Astrocyte of the hippocampus (primary cell): ENCODE results near the gene ANGPTL2.
"Not testable (repeated sequence)": the region's sequence is repeated elsewhere in the genome, so short reads cannot be mapped to it uniquely, and the experiment has no call there.

Experiments
- DNase-seq: peaks from one replicate; pipeline ENCODE4 v3.0.0; 2011; ENCODE audit warnings: low read depth, low spot score

ANGPTL2 gene

DNA sequence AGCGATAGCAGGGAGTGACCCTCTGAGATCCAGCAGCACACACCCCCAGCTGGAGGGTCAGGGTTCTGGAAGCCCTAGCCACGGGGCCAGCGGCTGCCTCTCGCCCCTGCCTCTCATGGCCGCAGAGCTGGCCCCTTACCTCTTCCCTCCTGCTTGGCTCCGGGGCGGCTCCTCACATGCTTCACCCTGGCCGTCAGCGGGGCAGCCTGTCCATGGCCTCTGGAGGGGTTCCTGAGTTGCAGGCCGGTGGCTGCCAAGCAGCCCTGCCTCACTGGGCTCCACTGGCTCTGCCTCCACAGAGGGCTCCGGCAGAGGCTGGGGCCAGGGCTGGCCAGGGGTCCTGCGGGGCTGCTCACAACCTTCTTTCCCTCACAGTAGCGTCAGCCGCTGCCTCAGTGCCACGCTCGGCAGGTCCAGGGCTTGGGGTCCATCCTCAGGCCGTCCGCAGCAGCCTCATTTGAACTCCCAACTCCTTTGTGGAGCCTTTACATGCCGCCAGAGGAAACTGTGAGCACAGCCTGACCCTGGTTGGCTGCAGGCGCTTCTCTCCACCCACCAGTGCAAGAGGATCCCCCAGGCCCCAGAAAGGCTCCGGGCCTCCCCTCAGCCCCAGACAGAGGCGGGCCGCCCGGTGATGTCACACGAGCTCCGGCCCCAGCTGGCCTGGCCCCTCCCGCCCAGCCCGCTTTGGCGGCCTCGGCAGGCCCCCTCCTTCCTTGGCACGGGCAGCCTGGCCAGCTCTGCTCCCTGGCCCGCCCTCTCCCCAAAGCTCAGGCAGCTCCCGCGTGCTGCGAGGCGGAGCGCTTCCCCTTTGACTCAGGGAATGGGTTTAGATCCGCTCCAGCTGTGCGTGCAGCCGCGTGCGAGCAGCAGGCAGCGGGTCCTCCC is at the start of gene ANGPTL2:
TSS of gene ANGPTL2 (minus strand) at position 460 of the 888 bp plus-strand sequence. CDS start 13,904 bp downstream, outside the sequence.
- peak; percentile 95 for DNase-seq

DNA sequence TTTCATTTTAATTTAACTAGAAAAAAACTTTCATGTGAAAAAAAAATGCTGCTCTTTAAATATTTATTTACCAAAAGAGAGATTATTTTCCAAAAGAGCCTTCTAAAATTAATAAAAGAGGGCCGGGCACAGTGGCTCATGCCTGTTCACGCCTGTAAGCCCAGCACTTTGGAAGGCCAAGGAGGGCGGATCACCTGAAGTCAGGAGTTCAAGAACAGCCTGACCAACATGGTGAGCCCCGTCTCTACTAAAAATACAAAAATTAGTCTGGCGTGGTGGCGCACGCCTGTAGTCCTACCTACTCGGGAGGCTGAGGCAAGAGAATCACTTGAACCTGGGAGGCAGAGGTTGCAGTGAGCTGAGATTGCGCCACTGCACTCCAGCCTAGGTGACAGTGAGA is 48.9 kb upstream of the ANGPTL2 start:
- not testable (repeated sequence) for DNase-seq

DNA sequence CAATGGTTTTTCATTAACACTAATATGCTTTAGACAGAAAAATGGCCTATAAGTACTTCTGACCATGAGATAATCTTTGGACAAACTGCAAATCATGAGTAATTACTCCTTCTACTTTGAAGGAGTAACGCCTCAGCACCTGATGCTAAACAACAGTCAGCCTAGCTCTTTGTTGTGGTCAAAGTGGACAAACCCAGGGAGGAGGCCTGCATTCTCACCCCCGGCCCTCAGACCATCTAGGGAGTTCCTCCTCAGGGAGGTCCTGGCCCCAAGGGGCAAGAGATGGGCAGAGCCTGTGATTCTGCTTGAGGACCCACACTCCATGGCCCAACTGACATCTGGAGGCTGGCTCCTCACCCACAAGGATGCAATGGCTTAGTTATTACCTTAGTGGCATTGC is 48.2 kb upstream of the ANGPTL2 start:
- no peak for DNase-seq

GRCh38 chr9:127170103-127170502 is 47.7 kb upstream of the ANGPTL2 start:
- no peak for DNase-seq

- no peak for DNase-seq
These were observed 47.1 kb upstream of the ANGPTL2 start for GRCh38 chr9:127169575-127169883.

DNA sequence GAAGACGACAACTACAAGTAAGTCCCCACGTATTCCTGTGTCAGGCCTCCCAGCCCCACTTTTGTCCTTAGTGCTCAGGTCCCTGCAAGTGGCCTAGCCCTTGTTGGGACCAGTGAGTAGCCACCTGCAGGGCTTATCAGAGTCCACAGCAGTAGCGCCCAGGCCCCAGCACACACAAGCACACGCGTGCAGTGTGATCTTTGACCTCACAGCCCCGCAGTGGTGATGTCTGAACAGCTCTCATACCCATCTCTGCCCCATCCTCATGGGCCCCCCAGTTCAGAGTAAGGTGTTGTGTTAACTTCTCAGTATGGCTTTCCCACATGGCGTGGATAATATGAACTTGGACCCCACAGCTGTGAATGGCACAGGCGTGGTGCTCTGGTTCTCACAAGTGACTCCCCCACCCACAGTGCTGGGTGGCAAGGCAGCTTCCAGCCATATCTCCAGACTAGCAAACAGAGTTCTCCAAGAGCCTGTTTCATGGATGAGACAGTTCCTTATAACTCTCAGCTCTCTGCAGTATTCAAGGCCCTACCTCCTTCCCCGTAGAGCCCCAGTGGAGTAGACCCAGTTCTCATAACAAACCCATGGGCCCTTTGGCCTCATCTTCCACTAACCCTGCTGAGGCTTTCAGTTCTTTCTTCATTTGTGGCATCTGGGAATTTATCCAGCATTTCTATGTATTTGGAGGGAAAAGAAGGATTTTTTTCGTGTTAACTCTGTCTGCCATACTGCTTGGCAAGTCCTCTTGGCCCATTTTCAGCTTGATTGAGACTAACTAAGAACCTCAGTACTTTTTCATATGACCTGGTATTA is 46.5 kb upstream of the ANGPTL2 start:
- no peak for DNase-seq

- no peak for DNase-seq
These were observed 45.3 kb upstream of the ANGPTL2 start for GRCh38 chr9:127167560-127168326.

DNA sequence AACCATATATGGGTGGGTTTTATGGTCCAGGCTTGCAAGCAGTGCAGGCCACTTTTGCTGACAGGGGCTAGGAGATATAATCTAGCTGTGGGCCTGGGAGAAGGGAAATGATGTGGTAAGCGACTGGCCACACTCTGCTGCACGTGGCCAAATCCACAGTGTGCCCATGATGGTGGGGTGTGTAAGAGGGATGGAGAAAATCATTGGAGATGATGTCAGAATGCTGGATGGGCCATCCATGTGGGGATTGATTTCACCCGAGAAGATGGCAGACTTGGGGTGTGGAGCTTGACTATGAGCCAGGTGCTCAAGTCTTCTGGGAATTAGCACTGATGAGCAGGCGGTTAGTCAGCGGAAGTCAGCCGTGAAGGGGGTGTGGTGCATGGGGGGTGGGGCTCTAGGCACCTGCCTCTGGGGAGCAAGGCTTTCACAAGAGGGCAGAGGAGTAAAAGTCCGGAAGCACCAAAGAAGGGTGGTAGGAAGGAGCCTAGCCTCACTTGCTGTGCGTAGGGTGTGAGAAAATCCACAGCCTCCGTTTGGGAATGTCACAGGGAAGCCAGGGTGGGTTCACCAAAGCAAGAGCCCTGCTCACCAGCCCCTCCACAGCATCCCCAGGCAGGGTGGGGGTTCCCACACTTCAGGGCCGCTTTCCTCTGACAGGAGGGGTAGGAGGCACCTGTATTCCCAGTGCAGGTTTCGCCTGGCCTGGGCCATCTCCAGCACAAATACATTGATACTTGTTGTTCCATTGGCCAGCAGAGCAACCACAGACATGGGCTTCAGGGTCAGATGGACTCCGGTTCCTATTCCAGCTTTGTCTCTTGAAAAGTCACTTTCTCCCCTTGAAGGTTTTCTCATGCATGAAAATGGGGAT is 44.5 kb upstream of the ANGPTL2 start:
- DNase-seq = no peak

GRCh38 chr9:127166111-127166510 is 43.7 kb upstream of the ANGPTL2 start:
- DNase-seq = no peak

DNA sequence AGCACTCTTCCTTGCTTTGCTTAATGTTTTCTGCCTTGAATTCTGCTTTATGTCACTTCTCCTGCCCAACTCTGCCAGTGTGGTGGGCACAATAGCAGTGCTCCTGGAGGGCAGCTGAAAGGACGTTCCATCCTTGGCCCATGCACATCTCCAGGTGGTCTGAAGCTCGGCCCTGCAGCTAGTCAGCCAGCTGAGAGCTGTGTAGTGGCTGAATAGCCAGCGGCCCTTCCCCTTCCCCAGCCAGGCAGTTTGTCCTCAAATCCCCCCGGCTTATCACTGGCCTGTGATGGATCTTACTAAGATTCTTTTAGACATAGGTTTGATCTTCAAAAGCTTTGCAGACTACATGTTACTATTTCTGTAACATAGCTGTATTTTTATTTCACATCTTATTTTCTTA is 42.7 kb upstream of the ANGPTL2 start:
- DNase-seq = no peak

DNA sequence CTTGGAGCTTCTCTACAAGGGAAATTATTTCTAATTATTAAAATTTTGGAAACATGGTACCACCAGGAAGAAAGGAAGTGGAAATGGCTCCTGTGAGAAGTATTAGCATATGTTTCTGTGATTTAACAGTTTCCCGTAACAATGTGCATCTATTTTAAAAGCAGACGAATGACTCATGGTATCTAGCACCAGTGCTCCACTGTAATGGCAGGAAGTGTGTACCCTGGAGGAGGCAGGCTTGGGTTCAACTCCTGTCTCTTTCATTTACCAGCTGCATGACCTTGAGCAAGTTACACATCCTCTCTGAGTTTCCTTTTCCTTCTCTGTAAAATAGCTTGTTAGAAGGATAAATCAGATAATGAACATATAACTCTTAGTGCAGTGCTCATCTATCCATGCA is 41.0 kb upstream of the ANGPTL2 start:
- peak; percentile 45 for DNase-seq

DNA sequence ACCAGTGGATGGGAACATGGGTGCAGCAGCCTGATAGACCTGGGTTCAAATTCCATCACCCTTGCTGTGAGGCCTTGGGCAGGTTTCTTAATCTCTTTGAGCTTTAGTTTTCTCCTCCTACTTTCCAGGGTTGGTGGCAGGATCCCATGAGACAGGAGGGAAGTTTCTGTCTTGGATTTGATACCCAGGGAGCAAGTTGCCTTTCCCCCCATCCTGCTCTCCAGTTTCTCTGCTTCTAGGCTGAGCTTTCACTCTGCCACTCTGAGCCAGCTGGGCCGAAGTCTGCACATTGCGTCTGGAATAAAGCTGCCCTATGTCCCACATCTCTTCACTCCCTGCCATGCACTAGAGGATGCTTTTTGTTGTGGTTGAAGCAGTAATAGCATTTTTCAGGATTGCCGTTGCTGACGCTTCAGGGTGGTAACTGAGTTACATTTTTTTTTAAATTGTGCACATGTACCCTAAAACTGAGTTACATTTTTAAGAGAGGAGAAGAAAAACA is 40.5 kb upstream of the ANGPTL2 start:
- DNase-seq = no peak

- DNase-seq = no peak
These were observed 39.8 kb upstream of the ANGPTL2 start for GRCh38 chr9:127162046-127162863.

GRCh38 chr9:127161081-127161624 is 38.7 kb upstream of the ANGPTL2 start:
- no peak for DNase-seq

GRCh38 chr9:127159949-127160610 is 37.6 kb upstream of the ANGPTL2 start:
- peak; percentile 21 for DNase-seq

DNA sequence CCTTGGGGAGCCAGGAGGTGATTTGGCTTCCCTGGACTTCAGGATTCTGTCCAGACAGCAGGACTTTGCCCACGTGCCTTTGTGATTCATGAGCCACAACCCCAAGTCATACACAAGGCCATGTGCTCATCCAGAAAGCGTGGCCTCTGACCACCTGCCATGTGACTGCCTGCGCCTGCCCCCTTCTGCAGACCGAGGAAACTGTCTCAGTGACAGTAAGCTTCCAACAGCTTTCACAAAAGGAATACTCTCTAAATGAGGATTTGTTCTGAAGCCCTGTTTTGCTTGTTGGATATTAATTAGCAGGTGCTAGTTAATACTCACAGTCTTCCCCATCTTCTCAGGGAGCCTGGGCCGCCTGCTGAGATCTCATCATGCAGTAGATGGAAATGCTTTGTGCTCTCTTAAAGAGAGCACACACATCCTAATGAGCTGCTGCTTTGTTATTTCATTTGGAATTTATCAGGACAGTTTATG is 36.9 kb upstream of the ANGPTL2 start:
- DNase-seq = peak; percentile 83

- no peak for DNase-seq
These were observed 36.4 kb upstream of the ANGPTL2 start for GRCh38 chr9:127158786-127159324.

- no peak for DNase-seq
These were observed 33.0 kb upstream of the ANGPTL2 start for GRCh38 chr9:127155314-127155960.
